Measurements from ENCODE around the gene TCEANC2.
"Not testable (repeated sequence)": the region's sequence is repeated elsewhere in the genome, so short reads cannot be mapped to it uniquely, and the experiment has no call there.

TCEANC2 gene

DNA sequence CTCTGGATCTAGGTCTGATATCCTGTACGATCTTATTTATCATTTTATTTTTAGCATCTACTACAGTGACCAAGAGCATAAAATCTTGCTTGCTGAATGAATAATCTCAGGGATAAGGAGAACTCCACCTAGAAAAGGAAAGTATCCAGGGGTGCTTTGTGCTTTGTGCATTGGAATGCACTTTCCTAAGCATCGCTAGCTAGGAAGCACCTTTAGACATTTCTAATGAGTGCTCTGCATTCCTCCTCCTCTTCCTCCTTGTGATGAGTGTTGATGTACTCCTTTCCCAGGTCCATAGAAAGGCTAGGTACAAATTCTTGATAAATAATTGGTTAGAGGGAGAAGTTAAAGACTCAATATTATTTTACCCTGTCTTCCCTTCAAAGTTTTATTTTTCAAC is 31.4 kb downstream of the TCEANC2 start:
- DNase-seq (ENCODE audit: low read depth in 1 of 2, low spot score in 1 of 2), result no peak

DNA sequence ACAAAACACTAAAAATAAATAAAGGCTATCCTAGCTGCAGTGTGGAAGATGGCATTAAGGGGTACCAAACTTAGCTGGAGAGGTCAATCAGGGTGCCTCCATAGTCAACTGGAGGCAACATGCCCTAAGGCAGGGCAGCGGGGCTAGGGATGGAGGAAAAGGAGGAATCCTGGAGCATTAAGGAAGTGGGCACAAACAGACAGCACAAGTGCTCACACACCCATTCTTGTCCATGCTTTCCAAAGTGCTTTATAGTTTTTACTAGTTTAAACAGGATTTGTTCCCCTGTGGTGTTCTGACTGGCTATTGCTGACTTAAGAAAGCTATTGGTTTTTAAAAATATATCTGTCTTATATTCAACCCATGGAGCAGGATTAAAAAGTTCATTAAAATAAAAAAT is 33.3 kb downstream of the TCEANC2 start:
- DNase-seq (ENCODE audit: low read depth in 1 of 2, low spot score in 1 of 2), result no peak

DNA sequence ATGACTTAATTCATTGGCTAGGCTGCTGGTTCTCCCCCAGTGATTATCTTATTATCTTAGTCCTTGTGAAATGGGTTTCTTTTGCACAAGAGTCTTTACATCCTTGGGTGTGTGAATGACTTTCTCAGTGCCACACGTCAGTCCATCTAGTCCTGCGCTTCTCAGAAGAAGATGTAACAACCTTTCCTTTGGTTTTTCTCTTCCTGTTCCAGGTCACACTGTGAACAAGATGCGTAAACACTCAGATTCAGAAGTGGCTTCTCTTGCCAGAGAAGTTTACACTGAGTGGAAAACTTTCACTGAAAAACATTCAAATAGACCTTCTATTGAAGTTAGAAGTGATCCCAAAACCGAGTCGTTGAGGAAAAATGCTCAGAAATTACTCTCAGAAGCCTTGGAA is 35.0 kb downstream of the TCEANC2 start:
- no peak for DNase-seq (ENCODE audit: low read depth in 1 of 2, low spot score in 1 of 2)

DNA sequence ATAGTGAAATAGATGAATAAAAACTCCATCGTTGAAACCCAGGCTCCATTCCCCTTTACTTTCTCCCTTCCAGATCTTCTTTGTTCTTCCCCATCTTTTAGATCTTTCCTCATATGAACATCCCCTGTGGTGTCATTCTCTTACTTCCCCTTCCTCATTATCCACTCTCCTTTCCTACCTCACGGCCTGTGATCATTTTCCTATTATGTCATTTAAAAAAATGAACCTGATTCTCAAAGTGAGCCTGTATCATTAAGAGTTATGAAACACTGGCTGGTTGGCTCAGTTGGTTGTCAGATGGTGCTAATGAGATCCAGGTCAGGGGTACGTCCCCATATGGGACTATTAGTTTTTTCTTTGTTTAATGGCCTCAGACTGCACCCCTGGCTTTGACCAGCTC is 38.3 kb downstream of the TCEANC2 start:
- DNase-seq (ENCODE audit: low read depth in 1 of 2, low spot score in 1 of 2), result no peak

DNA sequence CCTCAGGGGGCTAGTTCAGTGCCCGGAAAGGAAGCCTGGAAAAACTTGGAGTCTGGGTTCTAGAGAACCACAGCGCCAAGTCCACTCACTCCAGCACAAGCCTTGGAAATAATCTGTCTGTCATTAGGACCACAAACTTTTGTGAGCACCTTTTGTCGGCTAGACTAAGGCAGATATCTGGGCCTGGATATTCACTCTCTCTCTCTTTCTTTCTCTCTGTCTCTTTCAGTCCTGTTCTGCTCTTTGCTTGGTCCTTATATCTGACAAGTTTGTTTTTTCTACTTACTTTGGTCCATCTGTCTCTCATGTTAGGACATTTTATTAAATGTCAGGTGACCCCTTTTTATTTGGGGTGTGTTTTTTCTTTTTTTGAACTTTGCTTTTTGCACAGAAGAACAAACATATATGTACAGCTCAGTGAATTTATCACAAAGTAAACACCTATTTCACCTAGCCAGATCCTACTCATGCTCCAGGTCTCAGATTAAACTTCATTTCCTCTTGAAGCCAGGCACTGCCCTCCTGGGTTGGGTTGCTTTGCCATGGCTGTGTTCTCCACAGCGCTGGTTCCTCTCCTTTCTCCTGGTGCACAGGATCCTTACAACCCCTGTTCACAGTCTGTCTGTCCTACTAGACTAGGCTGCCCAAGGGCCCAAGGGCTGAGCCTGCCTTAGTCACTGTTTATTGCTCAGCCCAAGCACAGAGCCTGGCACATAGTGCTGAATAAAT is 40.8 kb downstream of the TCEANC2 start:
- no peak for DNase-seq (ENCODE audit: low read depth in 1 of 2, low spot score in 1 of 2)

DNA sequence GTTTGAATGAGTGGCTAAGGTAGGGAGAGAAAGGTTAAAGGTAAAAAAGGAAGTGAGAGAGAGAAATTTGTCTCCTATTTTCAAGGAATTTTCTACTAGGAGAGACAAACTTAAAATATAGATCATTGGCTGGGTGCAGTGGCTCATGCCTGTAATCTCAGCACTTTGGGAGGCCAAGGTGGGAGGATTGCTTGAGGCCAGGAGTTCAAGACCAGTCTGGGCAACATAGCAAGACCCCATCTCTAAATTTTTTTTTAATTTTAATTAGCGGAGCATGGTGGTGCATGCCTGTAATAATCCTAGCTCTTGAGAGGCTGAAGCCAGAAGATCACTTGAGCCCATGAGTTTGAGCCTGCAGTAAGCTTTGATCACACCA is 41.3 kb downstream of the TCEANC2 start:
- DNase-seq (ENCODE audit: low read depth in 1 of 2, low spot score in 1 of 2), result not testable (repeated sequence)

DNA sequence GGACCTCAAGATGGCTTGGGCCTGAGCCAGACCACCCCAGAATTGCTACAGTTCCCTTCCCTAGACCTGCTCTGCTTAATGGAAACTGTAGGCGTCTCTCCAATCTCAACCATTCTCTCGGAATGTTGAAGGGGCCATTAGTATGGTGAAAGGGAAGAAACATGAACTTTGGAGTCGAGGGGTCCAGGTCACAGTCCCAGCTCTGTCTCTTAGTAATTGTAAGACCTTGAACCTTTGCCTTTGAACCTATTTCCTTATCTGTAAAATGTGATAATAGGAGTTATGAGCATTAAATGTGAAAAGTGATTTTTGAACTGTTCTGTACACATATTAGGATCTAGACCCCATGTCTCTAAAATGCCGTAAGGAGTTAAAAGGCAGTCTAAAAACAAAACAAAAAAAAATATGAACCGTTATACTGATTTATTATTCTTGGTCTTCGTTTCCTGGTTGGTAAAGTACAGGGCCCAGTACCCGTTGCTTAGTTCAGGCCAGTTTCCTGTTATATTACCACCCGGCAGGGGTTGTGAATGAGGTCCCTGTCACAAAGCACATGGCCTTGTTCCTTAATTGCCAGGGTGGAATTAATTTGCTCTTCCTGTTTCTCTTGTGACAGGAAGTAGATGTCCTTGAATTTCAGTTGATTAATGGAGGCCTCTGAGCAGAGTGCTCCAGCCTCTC is 42.3 kb downstream of the TCEANC2 start:
- DNase-seq (ENCODE audit: low read depth in 1 of 2, low spot score in 1 of 2), result no peak

DNA sequence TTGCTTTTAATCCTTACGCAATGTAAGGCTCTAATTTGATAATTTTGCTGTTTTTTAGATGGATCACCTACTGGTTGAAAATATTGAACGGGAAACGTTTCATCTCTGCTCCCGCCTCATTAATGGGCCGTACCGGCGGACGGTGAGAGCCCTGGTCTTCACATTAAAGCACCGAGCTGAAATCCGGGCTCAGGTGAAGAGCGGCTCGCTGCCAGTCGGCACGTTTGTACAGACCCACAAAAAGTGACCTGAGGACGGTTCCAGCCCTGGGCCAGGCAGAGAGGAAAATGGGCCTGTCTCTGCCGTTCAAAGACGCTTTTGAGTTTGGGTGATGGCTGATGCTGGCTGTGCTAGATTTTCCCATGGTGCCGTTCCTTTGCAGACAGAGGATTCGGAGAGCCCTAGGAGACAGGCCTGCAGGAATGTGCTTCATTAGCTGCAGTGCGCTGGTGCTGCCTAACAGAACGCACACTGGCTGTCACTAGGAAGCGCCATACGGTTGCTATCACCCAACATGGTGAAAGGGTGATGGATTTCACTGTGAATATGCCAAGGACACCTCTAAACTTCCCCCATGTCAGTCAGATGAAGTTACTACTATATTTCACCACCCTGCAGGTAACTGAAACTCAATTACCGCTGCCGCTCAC is 42.9 kb downstream of the TCEANC2 start:
- no peak for DNase-seq (ENCODE audit: low read depth in 1 of 2, low spot score in 1 of 2)

DNA sequence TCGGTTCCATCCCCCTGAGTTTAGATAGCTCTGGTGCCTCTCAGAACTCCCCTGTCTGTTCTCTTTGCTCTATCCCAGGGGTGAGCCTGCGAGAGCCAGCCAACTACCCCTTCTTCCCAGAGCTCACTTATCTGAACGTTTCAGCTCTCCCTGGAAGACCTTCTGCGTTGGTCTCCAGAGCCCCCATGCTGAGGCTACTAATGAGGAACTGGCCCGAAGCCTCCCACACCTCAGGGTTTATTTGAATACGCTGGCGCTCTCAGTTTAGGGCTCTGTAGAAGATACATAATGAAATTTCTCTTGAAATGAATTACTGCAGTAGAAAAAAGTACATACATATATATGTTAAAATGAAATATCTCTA is 43.5 kb downstream of the TCEANC2 start:
- no peak for DNase-seq (ENCODE audit: low read depth in 1 of 2, low spot score in 1 of 2)

DNA sequence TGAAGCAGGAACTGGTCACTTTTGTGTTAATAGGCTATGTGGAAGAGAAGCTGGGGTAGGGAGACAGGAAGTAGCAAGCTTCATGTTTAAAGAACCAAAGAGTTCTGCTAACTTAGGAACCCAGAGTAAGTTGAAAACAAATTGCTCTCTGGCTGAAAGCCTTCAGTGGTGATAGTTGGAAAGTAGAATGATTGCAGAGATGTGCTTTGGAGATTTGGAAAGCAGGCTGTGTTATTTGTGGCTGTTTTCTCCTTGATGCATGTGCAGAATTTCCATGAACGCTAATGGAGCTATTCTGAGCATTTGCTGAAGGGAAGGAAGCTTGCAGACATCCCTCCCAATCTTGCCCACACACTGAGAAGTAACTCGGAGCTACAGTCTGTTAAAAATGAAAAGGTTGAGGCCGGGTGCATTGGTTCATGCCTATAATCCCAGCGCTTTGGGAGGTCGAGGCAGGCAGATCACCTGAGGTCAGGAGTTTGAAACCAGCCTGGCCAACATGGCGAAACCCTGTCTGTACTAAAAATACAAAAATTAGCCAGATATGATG is 45.7 kb downstream of the TCEANC2 start:
- no peak for DNase-seq (ENCODE audit: low read depth in 1 of 2, low spot score in 1 of 2)

DNA sequence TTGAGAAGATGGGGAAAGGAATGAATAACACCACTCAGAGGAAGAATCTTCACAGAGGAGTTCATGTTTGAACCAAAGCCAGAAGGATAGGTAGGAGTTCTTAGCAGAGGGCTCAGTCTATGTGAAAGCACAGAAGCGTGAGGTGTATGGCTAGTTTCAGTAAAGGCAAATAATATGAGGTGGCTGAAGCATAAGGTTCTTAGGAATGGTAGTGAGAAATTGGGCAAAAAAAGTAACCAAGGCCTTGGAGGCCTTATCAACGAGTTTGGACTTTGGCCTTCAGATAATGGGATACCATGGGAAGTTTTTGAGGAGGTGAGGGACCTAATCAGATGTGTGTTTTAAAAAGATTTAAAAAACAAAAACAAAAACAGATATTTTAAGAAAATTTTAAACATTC is 47.1 kb downstream of the TCEANC2 start:
- DNase-seq (ENCODE audit: low read depth in 1 of 2, low spot score in 1 of 2), result no peak

DNA sequence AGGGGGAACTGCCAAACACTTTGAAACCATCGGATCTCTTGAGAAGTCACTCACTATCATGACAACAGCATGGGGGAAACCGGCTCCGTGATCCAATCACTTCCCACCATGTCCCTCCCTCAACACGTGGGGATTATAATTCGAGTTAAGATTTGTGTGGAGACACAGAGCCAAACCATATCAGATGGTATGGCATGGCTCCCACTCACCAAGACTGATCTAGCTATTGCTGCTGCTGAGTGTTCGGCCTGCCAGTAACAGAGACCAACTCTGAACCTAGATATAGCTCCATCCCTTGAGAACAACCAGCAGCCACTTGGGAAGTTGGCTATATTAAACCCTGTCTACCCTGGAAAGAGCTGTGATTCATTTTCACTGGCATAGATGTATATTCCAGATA is 50.0 kb downstream of the TCEANC2 start:
- no peak for DNase-seq (ENCODE audit: low read depth in 1 of 2, low spot score in 1 of 2)

DNA sequence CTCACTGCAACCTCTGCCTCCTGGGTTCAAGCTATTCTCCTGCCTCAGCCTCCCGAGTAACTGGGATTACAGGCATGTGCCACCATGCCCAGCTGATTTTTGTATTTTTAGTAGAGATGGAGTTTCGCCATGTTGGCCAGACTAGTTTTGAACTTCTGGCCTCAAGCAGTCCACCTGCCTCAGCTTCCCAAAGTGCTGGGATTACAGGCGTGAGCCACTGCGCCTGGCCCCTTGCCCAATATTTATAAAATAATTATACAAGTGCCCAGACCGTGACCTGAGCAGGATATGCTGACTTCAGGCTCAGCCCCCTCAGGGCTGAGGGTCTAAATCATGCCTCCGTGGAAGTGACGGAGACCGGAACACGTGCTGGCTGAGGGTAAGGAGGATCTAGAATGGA is 51.2 kb downstream of the TCEANC2 start:
- not testable (repeated sequence) for DNase-seq (ENCODE audit: low read depth in 1 of 2, low spot score in 1 of 2)

DNA sequence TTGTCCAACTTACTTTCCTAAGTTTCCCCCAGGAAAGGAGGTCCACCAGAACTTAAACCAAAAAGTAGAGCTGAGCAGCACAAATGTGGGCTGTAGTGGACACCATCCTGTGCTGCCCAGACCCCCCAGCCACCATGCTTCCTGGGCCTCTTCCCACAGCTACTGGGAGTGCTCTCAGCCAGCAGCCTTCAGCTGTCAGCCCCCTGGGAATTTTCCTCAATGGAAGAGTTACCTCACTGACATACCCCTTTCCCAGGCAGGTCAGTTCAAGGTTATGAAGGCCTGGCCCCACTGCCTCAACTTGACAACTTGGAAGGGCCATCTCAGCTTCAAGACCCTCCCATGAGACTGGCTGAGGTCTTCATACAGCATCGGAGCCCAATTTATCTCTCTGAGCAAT is 51.7 kb downstream of the TCEANC2 start:
- DNase-seq (ENCODE audit: low read depth in 1 of 2, low spot score in 1 of 2), result no peak

DNA sequence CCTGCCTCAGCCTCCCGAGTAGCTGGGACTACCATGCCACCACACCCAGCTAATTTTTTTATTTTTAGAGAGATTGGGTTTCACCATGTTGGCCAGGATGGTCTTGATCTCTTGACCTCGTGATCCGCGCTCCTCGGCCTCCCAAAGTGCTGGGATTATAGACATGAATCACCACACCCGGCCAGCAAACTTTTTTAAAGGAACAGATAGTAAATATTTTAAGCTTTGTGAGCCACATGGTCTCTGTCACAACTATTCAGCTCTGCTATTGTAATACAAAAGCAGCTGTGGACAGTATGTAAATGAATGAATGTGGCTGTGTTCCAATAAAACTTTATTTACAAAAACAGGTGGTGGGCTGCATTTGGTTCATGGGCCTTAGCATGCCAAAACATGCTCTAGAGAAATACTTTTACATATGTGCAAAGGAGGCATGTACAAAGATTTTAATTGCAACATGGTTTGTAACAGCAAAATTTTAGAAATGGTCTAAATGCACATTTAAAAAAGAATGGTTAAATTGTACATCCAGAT is 52.4 kb downstream of the TCEANC2 start:
- no peak for DNase-seq (ENCODE audit: low read depth in 1 of 2, low spot score in 1 of 2)

DNA sequence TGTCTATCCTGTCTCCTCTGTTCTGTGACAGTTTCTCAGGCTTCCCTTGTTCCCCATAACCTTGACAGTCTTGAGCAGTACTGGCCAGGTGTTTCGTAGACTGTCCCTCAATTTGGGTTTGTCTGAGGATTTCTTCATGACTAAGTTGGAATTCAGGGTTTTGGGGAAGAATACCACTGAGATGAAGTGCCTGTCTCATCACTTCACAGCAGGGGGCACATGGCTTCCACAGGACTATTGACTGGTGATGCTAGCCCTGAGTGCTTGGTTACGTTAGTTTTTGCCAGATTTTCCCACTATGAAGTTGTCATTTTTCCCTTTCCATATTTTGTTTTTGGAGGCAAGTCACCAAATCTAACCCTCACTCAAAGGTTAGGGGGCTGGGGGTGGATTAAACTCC is 53.7 kb downstream of the TCEANC2 start:
- DNase-seq (ENCODE audit: low read depth in 1 of 2, low spot score in 1 of 2), result no peak

DNA sequence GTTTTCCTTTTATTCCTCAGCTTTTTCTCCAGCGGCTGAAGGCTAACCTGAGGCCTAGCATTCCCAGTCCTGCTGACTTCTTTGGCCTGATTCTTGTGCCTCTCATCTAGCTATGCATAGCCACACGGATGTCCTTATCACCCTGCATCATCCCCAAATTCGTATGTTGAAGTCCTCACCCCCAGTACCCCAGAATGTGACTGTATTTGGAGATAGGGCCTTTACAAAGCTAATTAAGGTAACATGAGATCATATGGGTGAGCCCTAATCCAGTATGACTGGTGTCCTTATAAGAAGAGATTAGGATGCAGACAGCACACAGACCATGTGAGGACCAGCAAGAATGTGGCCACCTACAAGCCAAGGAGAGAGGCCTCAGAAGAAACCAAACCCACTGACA is 54.7 kb downstream of the TCEANC2 start:
- DNase-seq (ENCODE audit: low read depth in 1 of 2, low spot score in 1 of 2), result no peak

DNA sequence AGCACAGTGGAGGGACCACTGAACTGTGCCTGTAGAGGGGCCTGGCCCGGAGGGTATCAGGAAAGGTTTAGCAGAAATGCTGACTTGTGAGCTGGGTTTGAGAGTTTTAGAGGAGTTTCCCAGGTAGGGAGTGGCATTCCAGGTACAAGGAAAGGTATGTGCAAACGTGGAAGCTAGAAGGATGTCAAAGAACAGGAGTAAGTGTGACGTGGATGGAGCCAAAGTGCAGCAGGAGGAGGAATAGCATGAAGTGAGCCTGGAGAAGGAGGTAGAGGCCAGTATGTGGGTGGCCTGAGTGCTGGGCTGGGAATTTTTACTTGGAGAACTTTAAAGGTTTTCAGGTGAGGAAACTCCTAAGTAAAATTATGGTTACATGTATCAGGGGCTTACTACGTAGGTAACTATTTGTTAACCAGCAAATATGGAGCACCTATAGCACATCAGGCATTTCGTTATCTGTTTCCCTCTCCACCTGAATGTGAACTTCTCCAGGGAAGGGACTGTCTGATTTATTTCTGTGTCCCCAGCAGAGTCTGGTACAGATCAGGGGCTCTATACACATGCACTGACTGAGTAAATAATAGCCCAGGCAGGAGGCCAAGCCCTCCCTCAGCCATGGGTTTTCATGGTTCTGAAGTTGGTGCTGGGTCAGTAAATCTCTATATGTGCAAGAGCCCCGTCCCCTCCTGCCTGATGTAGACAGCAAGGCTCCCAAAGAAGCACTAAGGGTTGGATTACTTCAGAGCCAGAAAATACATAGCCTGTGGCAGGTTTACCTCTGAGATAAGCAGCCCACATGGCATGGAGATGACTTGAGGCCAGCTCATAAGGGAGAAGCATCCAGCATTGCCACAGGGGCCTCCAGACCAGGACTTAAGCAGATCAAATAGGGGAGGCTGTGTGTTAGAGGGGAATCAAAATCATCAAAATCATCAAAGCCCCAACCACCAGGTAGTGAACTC is 56.0 kb downstream of the TCEANC2 start:
- no peak for DNase-seq (ENCODE audit: low read depth in 1 of 2, low spot score in 1 of 2)

DNA sequence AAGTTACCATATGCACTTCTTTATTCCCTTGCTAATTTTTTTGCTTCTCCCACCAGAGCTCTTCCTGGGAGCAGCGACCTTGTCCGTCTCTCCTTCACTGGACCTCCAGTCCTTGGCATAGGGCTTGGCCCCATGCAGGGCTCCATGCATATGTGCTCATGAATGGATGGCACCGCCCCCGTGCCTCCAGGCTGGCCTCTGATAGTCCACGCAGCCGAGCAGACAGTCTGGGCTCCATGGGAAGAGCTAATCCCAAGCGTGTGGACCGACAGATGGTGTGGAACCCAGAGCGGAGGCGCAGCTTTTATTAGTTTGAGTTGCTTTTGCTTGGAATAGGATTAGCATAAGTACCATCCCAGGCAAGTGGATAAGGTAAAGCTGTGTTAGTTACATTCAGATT is 57.6 kb downstream of the TCEANC2 start:
- no peak for DNase-seq (ENCODE audit: low read depth in 1 of 2, low spot score in 1 of 2)

DNA sequence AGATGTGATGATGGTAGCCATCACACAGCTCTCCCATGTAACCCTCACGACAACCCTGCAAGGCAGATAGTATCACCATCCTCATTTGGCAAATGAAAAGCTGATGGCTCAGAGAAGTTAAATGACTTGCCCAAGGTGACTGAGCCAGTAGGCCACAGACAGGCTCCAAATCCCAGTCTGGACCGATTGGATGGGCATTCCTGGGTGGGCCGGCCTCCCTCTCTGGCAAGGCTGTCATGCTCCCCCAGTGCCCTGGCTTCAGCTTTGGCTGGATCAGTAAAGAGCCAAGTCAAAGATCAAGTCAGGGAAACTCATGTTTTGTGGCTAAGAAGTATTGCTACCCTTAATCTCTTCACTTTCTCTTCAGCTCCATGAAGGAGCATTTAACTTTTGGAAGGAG is 58.2 kb downstream of the TCEANC2 start:
- DNase-seq (ENCODE audit: low read depth in 1 of 2, low spot score in 1 of 2), result no peak

DNA sequence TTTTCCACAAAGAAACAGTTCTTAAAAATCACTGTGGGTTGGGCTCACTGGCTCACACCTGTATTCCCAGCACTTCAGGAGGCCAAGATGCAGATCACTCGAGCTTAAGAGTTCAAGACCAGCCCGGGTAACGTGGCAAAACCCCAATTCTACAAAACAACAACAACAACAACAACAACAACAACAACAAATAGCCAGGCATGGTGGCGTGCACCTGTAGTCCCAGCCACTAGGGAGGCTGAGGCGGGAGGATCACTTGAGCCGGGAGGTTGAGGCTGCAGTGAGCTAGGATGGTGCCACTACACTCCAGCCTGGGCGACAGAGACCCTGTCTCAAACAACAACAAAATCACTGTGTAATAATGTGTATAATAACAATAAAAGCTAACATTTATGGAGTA is 58.6 kb downstream of the TCEANC2 start:
- no peak for DNase-seq (ENCODE audit: low read depth in 1 of 2, low spot score in 1 of 2)
